Astrocyte of the spinal cord (primary cell): ENCODE measurements around the gene UBE2Q2.
"Not testable (repeated sequence)": the region's sequence is repeated elsewhere in the genome, so short reads cannot be mapped to it uniquely, and the experiment has no call there.

ENCODE experiments used
- DNase-seq: peaks from one replicate; pipeline ENCODE4 v3.0.0; 2011; ENCODE audit warnings: low read depth, low spot score
- H3K4me3 ChIP-seq: 2 replicates; pipeline ENCODE4 v1.5.1; 2011; ENCODE audit warnings: low read depth, mild to moderate bottlenecking, low read length, moderate library complexity
- in situ Hi-C: cut with HindIII; loops from 2 replicates; pipeline ENCODE4 v1.10.0; 2017; ENCODE audit warnings: low sequenced_read_pairs
- TF ChIP-seq, protein P1 (sequence below): IDR thresholded peaks from 2 replicates; pipeline ENCODE4 v1.5.1; 2012; ENCODE audit warnings: low read depth, mild to moderate bottlenecking, low read length, inconsistent platforms

UBE2Q2 gene

DNA sequence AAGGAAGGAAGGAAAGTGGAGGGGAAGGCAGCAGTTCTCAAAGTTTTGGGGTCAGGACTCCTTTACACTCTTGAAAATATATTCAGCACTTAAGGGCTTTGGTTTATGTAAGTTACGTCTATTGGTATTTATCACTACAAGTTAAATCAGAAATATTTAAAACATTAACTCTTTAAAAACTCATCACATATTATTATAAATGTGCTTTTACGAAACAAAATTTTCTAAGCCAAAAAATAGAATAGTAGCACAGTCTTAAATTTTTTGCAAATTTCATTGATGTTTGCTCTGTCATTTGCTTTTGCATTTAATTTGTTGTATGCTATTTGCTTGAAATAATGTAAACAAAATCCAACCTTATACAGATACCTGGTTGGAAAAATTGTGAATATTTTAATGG lies 7.5 kb downstream of the UBE2Q2 start:
- TF ChIP-seq, protein P1, sequence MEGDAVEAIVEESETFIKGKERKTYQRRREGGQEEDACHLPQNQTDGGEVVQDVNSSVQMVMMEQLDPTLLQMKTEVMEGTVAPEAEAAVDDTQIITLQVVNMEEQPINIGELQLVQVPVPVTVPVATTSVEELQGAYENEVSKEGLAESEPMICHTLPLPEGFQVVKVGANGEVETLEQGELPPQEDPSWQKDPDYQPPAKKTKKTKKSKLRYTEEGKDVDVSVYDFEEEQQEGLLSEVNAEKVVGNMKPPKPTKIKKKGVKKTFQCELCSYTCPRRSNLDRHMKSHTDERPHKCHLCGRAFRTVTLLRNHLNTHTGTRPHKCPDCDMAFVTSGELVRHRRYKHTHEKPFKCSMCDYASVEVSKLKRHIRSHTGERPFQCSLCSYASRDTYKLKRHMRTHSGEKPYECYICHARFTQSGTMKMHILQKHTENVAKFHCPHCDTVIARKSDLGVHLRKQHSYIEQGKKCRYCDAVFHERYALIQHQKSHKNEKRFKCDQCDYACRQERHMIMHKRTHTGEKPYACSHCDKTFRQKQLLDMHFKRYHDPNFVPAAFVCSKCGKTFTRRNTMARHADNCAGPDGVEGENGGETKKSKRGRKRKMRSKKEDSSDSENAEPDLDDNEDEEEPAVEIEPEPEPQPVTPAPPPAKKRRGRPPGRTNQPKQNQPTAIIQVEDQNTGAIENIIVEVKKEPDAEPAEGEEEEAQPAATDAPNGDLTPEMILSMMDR, result no peak
- in situ Hi-C loops, result no loop called here
- DNase-seq, result no peak
- H3K4me3 ChIP-seq, result no peak overlapping the region

DNA sequence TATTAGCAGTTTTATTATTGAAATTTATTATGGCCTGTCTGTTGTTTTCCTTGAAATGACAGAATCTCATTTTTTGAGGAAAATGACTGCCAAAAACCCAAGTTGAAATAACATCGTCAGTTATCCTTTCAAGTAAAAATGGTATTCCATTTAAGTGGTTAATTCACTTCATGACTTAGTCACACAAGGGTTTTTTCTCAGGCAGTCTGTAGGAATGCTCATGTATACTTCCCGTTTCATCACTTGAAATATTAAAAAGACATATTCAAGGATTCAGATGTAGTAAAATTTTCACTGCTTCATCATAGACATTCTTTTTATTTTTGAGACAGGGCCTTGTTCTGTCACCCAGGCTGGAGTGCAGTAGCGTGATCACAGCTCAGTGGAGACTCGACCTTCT lies 8.3 kb downstream of the UBE2Q2 start:
- DNase-seq, H3K4me3 ChIP-seq, in situ Hi-C loops: not testable (repeated sequence)

DNA sequence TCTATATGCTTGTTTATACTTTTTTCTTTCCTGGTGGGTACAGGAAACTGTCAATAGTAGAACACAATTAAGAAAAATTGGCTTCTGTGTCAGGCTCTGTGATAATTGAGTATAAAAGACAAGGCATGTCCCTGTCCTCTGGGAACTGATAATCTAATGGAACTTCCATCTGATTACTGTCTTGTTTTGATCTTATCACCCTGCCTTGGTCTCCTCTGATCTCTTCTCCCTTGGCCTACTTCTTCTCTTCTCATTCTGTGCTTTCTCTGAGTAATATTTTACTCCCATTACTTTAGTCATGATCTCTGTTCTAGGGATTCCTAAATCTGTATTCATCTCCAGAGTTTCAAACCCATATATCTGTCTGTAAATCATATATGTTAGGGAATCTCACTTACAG lies 14.6 kb downstream of the UBE2Q2 start:
- no peak for DNase-seq
- TF ChIP-seq, protein P1, result no peak
- in situ Hi-C loops, result no loop called here
- no peak overlapping the region for H3K4me3 ChIP-seq

DNA sequence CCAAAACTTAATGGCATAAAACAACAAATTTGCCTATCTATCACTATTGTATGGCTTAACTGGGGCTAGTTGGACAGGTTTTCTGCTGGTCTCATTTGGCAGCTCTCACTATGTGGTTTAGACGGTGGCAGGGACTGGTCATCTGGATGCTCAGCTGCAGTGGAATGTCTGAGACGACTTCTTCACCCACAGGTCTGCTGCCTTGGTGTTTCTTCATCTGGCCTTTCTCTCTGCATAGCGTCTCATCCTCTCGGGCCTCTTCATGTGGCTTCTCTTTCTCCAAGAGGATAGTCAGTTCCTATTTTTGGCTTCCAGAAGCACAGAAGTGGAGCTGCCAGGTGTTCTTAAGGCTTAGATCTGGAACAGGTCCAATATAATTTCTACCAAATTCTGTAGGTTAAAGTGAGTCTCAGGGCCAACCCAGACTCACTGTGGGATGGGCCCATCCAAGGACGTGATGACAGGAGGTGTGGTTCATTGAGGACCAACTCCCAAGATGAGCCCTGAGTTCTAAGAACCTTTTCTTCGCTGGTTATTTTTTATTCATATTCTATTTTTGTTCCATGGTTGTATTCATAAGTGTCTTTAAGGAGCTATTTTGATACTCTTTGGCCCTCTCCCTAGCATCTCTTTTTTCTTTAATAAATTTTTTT lies 18.6 kb downstream of the UBE2Q2 start:
- in situ Hi-C loops, result no loop called here
- TF ChIP-seq, protein P1, result no peak
- no peak for DNase-seq
- no peak overlapping the region for H3K4me3 ChIP-seq

DNA sequence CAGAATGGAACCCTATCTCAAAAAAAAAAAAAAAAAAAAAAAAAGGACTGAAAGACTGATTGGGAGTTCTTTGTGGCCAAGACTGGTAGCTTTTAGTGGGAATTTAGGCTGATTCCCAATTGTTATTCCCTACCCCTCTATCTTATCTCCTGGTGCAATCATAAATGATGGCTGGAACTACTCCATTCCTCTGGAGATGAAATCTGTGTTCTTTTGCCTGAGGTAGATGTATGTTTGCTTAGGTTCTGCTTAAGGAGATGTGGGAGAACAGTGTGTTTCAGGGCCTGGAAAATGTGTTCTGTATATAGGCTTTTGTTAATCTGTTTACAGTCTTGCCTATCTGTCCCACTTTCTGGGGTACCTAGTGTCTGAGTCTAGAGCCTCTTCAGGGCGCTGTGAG lies 19.5 kb downstream of the UBE2Q2 start:
- H3K4me3 ChIP-seq, result no peak overlapping the region
- in situ Hi-C loops, result no loop called here
- no peak for DNase-seq
- TF ChIP-seq, protein P1, result no peak

DNA sequence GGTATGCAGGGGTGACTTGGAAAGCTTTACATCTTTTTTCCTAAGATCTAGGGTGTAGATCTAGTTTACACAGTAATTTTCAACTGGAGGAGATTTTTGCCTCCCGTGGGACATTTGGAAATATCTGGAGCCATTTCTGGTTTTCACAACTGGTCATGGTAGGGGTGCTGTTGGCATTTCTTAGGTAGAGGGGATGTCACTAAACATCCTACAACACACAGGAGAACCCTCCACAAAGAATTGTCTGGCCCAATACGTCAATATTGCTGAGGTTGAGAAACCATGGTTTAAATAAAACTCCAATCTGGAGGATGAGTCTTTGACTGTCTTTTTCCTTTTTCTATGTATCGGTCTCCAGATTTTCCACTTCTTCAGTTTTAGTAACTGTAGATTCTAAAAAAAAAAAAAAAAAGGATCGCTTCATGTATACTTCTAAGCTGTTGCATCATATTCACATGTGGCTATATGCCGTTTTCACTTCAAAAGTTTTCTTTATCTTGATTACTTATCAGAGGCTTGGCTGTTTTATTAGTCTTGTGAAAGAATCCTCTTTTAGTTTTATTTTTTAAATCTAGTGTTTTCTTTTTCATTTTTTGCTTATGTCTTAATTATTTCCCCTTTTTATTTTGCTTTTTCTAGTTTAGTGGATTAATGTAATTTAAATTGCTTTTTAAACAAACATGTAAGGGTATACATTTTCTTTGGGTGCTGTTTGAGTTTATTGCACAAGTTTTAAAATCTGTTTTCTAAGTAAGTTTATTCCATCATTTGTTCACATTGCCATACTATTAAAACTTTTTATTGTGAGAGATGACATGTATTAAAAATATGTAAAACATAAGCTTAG lies 21.2 kb downstream of the UBE2Q2 start:
- in situ Hi-C loops, result no loop called here
- DNase-seq, result no peak
- TF ChIP-seq, protein P1, result no peak
- H3K4me3 ChIP-seq, result no peak overlapping the region

DNA sequence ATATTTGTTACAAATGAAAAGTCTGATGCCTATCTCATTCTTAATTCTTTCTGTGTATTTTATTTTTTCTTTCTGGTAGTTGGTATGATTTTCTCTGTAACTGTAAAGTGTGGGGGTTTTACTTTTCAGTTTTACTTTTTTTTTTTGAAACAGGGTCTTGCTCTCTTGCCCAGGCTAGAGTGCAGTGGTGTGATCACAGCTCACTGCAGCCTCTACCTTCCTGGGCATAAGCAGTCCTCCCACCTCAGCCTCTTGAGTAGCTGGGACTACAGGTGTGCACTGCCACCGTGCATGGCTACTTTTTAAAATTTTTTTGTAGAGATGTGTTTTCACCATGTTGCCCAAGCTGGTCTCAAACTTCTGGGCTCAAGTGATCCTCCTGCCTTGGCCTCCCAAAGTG lies 22.8 kb downstream of the UBE2Q2 start:
- in situ Hi-C loops, H3K4me3 ChIP-seq, DNase-seq: not testable (repeated sequence)
